CD4-positive, alpha-beta T cell treated with Interleukin-12 subunit alpha and Interleukin-12 subunit beta, for 1 hour (primary cell): ENCODE results near the gene LRIF1.
"Not testable (repeated sequence)": the region's sequence is repeated elsewhere in the genome, so short reads cannot be mapped to it uniquely, and the experiment has no call there.

ENCODE experiments used
- DNase-seq: peaks from one replicate; pipeline ENCODE4 v3.0.0-alpha.2; 2020

LRIF1 gene, protein sequence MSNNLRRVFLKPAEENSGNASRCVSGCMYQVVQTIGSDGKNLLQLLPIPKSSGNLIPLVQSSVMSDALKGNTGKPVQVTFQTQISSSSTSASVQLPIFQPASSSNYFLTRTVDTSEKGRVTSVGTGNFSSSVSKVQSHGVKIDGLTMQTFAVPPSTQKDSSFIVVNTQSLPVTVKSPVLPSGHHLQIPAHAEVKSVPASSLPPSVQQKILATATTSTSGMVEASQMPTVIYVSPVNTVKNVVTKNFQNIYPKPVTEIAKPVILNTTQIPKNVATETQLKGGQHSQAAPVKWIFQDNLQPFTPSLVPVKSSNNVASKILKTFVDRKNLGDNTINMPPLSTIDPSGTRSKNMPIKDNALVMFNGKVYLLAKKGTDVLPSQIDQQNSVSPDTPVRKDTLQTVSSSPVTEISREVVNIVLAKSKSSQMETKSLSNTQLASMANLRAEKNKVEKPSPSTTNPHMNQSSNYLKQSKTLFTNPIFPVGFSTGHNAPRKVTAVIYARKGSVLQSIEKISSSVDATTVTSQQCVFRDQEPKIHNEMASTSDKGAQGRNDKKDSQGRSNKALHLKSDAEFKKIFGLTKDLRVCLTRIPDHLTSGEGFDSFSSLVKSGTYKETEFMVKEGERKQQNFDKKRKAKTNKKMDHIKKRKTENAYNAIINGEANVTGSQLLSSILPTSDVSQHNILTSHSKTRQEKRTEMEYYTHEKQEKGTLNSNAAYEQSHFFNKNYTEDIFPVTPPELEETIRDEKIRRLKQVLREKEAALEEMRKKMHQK

DNA sequence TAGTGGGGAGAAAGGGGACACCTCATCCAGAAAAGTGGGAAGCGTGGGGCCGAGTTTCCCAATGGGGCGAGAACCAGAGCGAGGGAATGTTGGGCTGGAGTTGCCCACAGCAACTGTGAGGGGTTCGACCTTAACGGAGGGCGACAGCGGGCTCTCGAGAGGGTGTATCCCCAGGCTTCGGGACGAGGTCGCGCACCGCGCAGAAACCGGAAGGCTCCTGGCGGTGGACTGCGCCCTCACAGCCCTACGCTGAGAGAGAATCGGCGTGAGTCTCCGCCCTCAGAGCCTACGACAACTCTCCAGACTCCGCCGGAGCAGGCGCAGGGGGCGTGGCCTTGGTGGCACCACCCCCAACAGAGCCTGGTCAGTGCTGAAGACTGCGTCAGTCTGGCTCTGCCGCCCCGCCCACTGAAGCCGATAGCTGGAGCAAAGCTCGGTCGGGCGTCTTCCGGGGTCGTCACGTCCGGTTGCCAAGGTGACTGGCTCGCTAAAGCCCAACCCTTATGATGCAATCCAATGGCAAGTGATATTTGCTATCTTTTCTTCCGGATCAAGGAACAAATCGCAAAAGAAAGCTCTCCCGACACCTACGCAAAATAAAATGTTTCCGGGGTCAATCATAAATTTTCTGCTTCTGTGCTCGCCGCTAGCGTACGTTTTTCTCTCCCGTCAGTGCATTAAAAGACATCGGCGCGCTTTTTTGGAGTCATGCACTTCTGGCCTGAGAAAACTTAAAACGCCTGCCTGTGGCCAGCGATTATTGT lies at the start of gene LRIF1:
TSS of gene LRIF1 (minus strand) at position 232 of the 764 bp plus-strand sequence. CDS start 234 bp downstream, outside the sequence.
- peak; percentile 100 for DNase-seq

DNA sequence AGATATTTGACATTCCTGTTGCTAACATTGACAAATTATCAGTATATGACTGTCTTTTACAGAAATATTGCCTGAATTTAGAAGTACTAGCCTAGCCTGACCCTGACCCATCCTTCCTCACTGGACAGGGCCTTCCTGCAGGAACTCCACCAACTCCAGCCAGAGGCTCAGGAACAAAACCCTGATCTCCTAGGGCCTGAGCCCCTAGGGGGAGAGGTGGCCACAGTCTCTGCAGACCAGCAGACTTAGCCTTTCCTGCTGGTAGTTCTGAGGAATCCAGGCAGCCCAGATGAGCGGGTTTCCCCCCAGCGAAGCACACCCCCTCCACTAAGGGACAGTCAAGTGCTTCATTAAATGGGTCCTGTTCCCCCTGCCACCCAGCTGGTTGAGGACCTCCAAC lies 44.3 kb upstream of the LRIF1 start:
- no peak for DNase-seq

DNA sequence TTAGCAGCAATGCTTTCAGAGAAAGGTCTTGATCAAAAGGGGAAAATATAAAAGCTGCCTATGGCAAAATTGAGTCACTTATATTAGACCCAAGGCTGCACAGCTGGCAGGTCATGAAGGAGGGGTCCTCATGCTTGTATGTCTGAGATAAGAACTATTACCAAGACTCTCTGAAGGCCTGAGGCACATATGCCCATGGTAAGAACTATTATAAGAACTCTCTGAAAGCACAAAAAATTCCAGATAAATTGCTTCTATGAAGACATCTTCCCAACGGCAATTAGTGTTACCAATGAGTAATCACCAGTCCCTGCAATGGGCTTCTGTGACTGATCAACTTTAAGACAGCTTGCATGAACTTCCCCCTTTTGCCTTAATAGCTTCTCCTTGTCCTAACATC lies 42.8 kb upstream of the LRIF1 start:
- DNase-seq, result no peak

DNA sequence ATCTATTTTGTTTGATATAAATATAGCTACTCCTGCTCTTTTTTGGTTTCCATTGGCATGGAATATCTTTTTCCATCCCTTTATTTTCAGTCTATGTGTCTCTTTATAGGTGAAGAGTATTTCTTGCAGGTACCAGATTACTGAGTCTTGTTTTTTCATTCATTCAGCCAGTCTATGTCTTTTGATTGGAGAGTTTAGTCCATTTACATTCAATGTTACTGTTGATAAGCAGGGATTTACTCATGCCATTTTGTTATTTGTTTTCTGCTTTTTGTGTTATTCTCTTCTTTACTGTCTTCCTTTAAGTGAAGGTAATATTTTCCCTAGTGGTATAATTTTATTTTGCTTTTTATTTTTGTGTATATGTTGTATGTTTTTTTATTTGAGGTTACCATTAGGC lies 35.9 kb upstream of the LRIF1 start:
- DNase-seq, result not testable (repeated sequence)

DNA sequence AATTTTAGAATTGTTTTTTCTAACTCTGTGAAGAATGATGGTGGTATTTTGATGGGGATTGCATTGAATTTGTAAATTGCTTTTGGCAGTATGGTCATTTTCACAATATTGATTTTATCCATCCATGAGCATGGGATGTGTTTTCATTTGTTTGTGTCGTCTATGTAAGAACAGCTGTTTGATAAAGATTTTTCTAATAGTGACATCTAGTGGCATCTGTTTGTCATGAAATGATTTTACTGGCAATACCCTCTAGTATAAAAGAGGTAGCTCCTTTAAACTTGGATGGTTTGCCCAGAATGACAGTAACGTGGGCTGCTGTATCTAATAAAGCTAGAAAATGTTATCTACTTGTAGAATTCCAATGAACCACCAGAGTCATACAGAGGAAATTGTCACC lies 28.6 kb upstream of the LRIF1 start:
- DNase-seq, result peak; percentile 50

DNA sequence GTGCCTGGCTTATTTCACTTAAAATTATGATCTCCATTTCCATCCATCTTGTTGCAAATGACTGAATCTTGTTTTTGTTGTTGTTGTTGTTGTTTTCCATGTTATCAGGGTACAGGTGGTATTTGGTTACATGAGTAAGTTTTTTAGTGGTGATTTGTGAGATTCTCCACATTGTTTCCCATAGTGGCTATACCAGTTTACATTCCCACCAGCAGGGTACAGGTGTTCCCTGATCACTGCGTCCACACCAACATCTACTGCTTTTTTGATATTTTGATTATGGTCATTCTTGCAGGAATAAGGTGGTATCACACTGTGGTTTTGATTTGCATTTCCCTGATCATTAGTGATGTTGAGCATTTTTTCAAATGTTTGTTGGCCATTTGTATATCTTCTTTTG lies 27.6 kb upstream of the LRIF1 start:
- not testable (repeated sequence) for DNase-seq

DNA sequence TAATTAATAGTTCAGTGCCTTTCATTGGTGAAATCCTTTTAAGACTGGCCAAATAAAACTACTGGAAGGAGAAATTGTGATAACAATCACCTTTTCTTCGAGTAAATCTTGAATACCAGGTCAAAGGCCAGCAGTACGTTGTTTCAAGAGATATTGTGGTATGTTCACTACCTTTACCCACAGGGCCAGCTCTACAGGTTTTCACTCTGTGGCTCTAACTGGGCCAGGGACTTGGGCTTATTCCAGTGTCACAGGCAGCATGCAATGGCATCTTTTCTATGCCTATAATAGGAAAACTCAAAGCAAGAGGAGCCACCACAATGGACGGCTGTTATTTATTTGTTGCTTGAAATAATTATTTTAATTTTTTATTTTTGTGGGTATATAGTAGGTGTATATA lies 26.8 kb upstream of the LRIF1 start:
- no peak for DNase-seq

DNA sequence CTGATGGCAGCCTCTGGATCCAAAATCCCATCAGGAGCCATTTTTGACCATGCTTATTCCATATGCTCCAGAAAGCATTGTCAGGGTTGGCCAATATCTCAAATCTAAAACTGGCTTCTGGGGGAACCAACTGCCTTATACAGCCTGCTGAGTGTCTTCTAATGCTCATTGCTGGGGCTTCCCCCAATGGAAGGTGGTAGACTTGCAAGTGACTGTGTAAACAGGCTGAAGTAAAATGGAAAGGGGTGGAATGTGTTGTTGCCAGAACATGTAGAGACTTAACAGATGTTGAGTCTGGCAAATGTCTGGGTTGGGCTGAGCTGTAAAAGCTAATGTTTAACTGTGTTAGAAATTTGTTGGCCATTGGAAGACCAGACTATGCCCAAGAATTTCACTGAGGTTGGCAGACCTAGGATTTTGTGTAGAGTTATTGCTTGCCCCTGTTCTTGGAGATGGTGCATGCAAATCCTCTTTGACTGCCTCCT lies 22.7 kb upstream of the LRIF1 start:
- no peak for DNase-seq

DNA sequence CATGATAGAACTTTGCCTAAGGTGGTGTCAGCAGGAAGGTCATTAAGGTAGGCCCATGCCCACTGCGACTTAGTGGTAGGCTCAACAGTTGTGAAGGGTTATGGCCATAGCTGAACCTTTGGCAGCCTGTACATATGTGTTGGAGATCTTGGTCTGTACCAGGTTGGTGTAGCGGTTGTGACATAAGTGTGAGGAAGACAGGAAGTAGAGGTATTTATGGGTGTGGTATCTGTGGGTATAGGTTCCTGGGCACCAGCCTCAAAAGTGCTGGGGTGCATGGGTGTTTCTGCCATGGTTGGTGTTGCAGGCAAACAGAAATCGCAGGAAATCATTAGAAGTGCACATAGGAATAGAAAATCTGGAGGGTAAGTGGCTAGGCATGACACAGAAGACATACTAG lies 18.6 kb upstream of the LRIF1 start:
- peak; percentile 35 for DNase-seq

DNA sequence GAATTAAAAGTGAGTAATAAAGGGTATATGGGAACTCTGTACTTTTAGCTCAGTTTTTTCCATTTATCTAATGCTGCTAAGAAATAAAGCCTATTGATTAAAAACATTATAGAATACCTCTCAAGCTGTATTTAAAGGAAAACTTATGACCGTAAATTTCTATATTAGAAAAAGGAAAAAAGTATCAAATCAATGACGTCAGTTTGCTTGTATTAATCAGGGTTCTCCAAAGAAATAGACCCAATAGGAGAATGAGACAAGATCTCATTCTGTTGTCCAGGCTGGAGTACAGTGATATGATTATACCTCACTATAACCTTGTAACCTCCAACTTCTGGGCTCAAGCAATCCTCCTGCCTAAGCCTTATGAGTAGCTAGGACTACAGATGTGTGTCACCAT lies 15.4 kb upstream of the LRIF1 start:
- DNase-seq, result no peak

DNA sequence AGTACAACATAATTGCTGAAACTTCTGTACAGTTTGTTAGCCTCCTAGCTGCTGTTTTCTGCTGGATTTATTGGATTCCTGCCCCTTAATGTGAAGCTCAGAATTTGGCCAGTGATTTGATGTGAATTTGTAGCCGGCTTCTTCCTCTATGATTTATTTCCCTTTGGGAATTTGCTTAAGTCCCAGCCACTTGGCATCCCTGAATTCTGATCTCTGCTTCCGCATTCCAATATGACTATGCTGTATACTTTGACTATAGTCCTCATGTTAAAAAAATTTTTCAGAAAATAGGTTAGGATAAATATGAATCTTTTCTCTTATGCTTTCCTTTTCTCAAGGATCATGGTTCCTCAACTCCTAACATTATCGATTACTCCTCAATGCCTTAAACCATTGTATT lies 12.4 kb upstream of the LRIF1 start:
- DNase-seq, result no peak

DNA sequence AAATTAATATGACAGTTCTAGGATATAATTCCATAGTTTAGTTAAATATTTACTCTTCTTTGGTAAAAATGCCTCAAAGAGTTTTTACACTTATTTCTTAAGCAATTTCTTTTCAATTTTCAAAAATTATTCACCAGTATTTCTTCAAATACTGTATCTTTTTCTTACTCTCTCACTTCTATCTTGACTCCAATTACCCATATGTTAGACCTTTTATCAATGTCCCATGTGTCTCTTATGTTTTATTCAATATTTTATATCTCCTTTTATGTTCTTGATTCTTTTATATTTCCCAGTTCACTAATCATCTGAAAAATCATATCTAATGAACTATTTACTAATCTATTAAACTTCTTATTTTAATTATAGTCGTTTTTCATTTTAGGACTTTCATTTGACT lies 11.5 kb upstream of the LRIF1 start:
- DNase-seq, result no peak

DNA sequence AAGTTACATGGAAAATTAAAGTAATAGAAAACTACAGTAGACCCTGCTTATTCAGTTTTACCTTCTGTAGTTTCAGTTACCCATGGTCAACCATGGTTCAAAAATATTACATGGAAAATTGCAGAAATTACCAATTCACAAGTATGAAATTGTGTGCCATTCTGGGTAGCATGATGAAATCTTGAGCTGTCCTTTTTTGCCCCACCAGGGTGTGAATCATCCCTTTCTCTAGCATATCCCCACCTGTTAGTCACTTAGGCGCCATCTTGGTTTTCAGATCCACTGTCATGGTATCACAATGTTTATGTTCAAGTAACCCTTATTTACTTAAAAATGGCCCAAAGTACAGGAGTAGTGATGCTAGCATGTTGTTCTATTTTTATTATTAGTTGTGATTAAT lies 3.5 kb upstream of the LRIF1 start:
- DNase-seq, result no peak

DNA sequence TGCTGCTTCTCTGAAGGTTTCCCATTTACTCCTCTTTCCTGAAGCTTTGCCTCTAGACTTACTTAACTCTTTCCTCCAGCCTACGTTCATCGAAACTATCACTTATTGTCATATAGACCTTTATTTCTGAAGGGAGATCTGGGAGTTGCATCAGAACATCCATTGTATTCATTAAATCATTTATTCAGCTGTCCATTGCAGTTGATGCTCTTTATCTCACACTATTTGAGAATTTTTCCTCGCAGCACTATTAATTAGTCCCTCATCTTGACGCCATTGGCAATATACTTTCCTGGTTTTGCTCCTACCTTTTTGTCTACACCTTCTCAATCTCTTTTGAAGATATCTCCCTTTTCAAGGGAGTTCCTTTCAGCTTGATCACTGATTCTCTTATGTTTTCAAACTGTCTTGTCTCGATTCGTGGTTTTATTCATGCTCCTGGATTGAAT lies 757 bp upstream of the LRIF1 start:
- DNase-seq, result no peak

DNA sequence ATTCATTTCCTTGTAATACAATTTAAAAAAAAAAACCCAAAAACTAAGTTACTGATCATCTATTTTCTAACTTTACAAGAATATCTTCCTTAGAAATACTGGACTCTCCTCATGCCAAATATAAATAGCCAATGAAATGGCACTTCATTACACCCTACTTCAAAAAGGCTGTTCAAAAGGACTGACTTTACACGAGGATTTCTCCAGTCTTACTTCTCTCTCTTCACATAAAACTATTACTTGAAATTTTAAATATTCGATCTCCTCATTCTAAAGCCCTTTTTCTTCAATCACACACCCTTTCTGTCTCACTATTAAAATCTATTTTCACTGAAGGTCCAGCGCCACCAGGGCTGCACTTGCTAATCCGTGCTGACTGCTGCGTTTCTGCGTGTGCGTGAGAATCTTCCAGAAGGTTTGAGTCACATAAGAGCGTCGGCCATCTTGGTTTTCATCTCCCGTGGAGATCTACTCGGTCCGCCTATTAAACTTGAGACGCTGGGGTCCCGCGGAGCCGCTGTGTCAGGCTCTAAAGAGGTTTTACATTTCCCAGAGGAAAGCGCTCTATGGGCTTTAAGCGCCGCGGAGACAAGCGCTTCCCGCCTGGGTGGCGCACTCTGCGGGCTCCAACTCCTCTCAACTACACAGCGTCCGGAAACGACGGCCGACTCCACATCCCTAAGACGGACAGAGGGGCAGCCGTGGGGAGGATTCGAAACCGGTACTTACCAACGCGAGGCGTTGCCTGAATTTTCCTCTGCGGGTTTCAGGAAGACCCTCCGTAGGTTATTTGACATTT lies 631 bp downstream of the LRIF1 start:
- peak; percentile 80 for DNase-seq

DNA sequence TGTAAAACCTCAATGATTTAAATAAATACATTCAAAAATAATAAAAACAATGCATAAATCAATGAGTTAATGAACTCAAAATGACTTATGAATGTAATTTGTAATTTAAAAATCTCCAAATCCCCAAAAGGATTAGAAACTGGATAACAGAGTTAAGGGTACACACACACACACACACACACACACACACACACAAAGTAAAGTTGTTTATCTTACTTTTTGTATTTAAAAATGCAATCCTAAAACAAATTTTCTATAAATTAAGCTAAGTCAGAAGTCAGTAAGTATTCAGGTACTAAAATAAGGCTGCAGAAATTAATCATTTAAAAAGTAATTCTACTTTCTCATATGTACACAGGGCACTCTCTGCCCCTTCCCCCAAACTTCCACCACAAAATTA lies 1.8 kb downstream of the LRIF1 start:
- DNase-seq, result no peak

DNA sequence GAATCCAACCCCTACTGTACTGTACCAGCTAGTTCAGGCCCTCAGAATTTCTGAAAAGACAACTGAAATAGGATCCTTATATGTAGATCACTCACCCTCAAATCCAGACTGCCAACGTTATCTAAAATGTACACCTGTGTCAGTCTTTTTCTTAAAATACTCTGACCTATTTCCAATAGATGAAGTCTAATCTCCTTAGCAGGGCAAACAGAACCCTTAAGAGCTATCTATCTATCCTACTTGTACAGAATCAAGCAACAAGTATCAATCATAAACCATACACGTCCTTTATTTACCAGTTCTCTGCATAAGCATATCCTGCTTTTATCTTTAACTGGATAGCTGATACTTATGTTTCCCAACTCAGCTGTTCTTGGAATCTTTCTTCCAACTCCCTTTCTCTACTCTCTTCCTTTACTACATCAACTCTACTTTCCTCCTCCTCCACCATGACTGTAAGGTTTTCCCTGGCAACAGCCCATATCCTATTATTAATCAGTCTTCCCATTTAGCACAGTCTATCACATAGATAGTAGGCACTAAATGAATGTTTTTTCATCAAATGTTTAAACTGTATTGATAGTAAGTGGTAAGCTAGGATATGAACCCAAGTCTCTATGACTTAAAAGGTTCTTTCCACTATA lies 2.8 kb downstream of the LRIF1 start:
- no peak for DNase-seq

DNA sequence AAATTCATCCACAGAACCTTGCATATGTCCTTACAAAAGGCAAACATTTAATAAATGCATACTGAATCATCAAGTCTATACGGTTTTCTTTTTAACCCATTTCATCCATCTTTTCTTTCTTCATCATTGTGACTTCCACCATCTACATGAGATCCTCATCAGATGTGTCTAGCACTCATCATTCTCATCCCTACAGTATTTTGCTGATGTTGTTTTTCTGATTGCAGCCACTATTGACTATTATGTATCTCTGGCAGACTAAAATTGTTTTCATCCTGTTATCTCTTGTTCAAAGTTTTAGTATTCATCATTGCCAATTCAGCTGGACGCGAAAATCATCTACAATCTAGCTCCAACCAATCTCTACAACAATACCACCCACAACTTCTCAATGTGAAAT lies 5.9 kb downstream of the LRIF1 start:
- DNase-seq, result no peak

DNA sequence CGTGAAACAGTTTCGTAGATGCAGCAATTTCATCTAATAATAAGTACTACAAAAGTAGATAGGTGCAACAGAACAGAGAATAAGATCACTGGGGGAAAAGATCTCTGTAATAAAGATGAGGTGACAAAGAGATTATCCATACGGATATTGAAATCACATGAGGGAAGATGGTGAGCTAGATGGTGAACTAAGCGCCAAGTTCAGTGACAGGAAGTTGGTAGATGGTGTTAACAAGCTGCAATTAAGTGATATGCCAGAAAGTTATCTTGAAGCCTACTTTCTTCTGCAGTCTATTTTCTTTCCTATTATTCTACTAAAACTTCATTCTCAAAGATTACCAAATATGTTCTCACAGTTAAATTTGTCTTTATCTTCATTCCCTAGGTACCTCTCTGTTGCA lies 7.1 kb downstream of the LRIF1 start:
- no peak for DNase-seq

DNA sequence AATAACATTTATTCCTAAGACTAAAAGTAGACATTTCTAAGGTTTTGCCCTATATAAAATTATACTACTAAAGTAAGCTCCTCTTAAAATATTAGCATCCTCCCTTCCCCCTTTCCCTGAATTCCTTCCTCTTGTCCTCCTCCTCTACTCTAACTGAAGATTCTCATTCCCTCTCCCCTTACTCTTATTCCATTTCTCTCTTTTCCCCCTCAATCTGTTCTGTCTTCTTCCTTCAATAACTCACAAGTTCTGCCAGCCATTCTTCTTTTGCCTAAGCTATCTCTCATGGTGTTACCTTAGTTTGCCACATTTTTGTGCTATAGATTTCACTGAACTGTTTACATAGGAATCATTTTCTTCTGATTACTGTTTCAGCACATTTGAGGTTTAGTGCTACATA lies 10.7 kb downstream of the LRIF1 start:
- DNase-seq, result no peak

DNA sequence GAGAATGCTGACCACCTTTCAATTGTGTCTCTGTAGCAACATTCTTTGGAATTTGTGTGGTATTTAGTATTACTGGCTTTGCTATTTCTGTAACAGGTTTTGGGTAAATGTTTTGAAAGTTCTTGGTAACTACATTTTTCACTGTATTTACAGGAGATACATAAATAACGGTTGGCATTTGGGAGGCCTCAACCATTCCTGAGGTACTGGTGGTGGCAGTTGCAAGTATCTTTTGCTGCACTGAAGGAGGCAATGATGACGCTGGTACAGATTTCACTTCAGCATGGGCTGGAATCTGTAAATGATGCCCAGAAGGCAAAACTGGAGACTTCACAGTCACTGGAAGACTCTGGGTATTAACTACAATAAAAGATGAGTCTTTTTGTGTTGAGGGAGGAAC lies 11.7 kb downstream of the LRIF1 start:
- DNase-seq, result no peak

DNA sequence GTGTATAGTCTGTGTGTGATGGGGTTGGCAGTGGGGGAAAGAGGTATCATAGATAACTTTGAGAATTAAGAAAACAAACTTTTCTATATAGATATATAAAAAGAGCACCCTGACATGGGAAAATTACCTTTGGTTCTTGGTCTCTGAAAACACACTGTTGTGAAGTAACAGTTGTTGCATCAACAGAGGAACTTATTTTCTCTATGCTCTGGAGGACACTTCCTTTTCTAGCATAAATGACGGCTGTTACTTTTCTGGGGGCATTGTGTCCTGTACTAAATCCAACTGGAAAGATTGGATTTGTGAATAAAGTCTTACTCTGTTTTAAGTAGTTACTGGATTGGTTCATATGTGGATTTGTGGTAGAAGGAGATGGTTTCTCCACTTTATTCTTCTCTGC lies 12.6 kb downstream of the LRIF1 start:
- DNase-seq, result no peak
